HEK293T (cell line): Measurements from ENCODE around the gene AKNA.

Experiments
- CTCF ChIA-PET: fragments of 350-600 bp; formaldehyde crosslinking; extraction: SDS; loops from one replicate; lab custom pipeline; 2021; ENCODE audit warnings: antibody characterized with exemption, inconsistent platforms; lab: Yijun Ruan, JAX
- POLR2A ChIA-PET: fragments of 350-600 bp; formaldehyde crosslinking; extraction: SDS; loops from one replicate; lab custom pipeline; 2020; ENCODE audit warnings: antibody characterized with exemption, inconsistent platforms; lab: Yijun Ruan, JAX
- DNase-seq: peaks from one replicate; pipeline ENCODE4 v3.0.0; 2012; ENCODE audit warnings: mixed read lengths; ENCODE audit errors: extremely low spot score
- ARNT ChIP-seq: fragments of 450-650 bp; IDR thresholded peaks from 2 replicates; pipeline ENCODE4 v1.6.1; 2017; ENCODE audit warnings: mild to moderate bottlenecking
- BHLHE40 ChIP-seq: fragments of 450-650 bp; IDR thresholded peaks from 2 replicates; pipeline ENCODE4 v1.6.1; 2016; ENCODE audit warnings: mild to moderate bottlenecking, moderate library complexity, borderline replicate concordance
- ELF4 ChIP-seq: fragments of 450-650 bp; IDR thresholded peaks from 2 replicates; pipeline ENCODE4 v1.6.1; 2017; ENCODE audit warnings: antibody characterized with exemption
- FOXA1 ChIP-seq: fragments of 450-650 bp; IDR thresholded peaks from 2 replicates; pipeline ENCODE4 v1.6.1; 2016; ENCODE audit warnings: mild to moderate bottlenecking
- FOXK2 ChIP-seq: fragments of 450-650 bp; IDR thresholded peaks from 2 replicates; pipeline ENCODE4 v1.6.1; 2016; ENCODE audit warnings: mild to moderate bottlenecking
- FOXM1 ChIP-seq: fragments of 450-650 bp; IDR thresholded peaks from 2 replicates; pipeline ENCODE4 v1.6.1; 2017; ENCODE audit warnings: mild to moderate bottlenecking, borderline replicate concordance
- L3MBTL2 ChIP-seq: fragments of 450-650 bp; conservative IDR thresholded peaks from 2 replicates; pipeline ENCODE4 v1.6.1; 2016; ENCODE audit warnings: mild to moderate bottlenecking
- LEF1 ChIP-seq: fragments of 450-650 bp; IDR thresholded peaks from 2 replicates; pipeline ENCODE4 v1.6.1; 2017; ENCODE audit warnings: mild to moderate bottlenecking, borderline replicate concordance
- PKNOX1 ChIP-seq: fragments of 450-650 bp; IDR thresholded peaks from 2 replicates; pipeline ENCODE4 v1.6.1; 2016
- SUZ12 ChIP-seq: fragments of 450-650 bp; IDR thresholded peaks from 2 replicates; pipeline ENCODE4 v1.6.1; 2016; ENCODE audit warnings: mild to moderate bottlenecking
- TARDBP ChIP-seq: fragments of 450-650 bp; IDR thresholded peaks from 2 replicates; pipeline ENCODE4 v1.6.1; 2016

Gene AKNA

GRCh38 chr9:114285166-114285867 lies 102.5 kb downstream of the AKNA start:
- DNase-seq = no peak
- ChIA-PET CTCF (interaction anchor here (1.0 to 1.8 kb wide), 3 partner anchors 13 to 203 kb away, joined by 4 to 6 read pairs (median 4); no protein-coding TSS in a partner anchor), POLR2A (no interaction called here)
- TF ChIP-seq LEF1 (no peak), ARNT (no peak)

- CTCF ChIA-PET = interaction anchor here (1.0 to 1.8 kb wide), 2 partner anchors 177 to 202 kb away, joined by 4 to 6 read pairs; no protein-coding TSS in a partner anchor
- POLR2A ChIA-PET = no interaction called here
- no peak for DNase-seq
- no peak for TF ChIP-seq FOXK2
- TF ChIP-seq FOXM1 = no peak
- TF ChIP-seq FOXA1 = no peak
- TF ChIP-seq ELF4 = no peak
- TF ChIP-seq LEF1 = no peak
- TF ChIP-seq L3MBTL2 = no peak
- TF ChIP-seq BHLHE40 = no peak
- TF ChIP-seq SUZ12 = no peak
- no peak for TF ChIP-seq PKNOX1
- no peak for TF ChIP-seq TARDBP
Measured at GRCh38 chr9:114284316-114285060, 103.3 kb downstream of the AKNA start.
